Left hindlimb (tissue), 1 donor: ENCODE results near the gene ITPKB.
"Not testable (repeated sequence)": the region's sequence is repeated elsewhere in the genome, so short reads cannot be mapped to it uniquely, and the experiment has no call there.

Experiments
- DNase-seq: peaks from one replicate; pipeline ENCODE4 v3.0.0-alpha.2; 2018

ITPKB gene

GRCh38 chr1:226730071-226730470 is 9.0 kb downstream of the ITPKB start:
- DNase-seq = no peak

- DNase-seq = no peak
Observed at GRCh38 chr1:226728448-226728847, 10.6 kb downstream of the ITPKB start.

DNA sequence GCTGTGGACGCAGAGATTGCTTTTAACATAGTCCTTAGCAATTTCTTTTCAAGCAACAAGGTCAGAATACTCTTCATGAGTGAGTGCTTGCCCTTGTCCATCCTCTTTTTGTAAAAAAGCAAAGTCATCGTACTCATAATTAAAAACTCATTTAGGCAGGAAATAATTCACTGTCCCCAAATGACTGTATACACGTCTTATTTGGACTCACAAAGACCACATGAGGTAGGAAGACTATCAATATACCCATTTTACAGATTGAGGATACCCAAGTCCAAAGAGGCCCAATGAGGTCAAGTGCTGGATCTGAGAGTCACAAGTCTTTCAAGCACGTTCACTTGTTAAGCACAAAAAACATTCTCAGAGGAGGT is 13.2 kb downstream of the ITPKB start:
- DNase-seq = no peak

DNA sequence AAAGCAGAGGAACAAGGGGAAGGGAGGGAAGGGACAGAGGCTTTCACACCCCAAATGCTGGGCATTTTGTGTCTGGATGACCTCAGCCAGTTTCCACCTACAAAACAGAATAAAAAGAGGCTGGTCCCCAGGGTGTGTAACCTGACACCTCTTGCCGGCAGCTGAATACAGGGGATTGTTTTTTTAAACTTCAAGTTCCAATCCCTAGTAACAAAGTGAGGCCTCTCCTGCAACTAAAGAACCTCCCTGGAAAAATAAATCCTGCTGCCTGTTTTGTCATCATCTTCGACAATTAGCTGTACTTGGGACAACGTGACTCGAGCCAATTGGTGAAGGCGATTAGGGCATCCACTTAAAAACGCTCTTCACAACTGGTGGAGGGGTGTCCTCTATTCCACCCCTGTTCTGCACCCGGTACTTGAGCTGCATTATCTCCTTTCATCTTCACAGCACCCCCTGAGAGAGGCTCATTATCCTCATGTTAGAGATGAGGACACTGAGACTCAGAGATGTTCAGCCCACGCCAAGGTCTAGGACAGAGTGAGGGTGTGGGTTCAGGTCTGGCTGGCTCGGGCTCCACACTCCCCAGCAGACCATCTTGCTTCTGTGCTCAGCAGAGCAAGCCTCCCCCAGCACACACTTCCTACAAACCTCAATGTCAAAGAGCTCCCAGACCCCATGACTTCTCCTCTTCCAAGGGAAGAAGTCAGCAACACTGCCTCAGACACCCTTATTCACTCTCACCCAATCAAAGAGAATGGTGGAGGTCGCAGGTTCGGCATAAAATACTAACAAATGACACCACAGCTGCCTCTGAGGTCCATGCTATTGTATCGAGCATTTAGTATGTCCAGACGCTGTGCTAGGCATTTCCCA is 15.2 kb downstream of the ITPKB start:
- DNase-seq = peak; percentile 73

DNA sequence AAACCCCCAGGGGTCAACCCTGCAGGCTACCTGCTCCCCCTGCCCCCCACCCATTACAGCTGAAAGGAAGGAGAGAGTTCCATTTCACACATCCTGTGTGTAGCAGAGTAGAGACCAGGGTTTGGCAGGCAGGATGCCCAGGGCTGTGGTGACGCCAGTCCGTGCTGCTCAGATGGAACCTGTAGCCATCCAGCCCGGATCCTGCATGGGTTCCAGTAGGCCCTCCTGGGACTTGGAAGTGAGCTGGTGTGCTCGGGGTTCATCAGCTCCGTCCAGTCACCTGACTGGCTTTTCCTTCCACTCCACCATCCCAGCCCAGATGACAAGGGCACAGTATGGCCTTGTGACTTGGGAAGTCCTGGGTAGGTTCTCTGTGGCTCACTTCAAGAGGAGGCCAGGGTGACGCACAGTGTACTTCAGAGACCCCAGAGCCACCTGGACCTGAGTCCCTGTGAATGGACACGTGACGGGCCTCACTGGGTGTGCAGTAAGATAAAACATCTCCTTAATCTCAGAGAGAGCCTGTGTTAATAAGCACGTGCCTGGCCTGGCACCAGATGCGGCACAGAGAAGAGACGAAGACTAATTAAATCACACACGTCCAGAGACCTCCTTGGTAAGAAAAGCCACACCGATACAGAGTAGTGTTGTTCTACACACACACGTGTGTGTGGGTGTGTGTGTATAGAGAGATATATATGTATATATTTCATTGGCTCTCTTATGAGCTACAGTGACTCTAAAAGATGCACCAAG is 16.0 kb downstream of the ITPKB start:
- no peak for DNase-seq

DNA sequence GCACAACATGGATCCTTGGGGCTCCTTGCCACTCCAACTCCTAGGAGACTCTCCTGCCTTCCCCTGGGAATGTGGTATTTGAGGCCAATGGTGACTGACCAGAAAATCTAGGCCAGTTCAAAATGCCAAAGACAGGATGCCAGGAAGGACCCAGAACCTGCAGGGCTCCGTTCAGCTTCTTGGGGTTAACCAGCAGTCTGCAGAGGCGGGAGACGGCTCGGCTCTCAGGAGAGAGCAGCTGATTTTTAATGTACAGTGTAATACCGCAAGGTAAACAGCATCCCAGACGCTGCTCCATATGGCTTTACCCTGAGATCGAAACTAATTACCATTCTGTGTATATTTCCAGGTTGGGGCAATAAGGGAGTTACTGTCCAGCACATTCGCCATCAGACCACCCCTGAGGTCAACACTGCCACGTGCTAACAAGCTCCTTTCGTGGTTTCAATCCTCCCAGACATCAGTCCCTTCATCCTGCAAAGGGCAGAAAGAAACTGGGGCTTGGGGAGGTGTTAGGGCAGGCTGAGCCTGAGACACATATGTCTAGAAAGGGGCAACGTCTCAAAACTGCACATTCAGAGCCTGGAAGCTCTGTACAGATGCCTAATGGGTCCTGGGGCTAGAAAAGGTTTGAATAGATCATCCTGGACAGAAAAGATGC is 16.7 kb downstream of the ITPKB start:
- no peak for DNase-seq

DNA sequence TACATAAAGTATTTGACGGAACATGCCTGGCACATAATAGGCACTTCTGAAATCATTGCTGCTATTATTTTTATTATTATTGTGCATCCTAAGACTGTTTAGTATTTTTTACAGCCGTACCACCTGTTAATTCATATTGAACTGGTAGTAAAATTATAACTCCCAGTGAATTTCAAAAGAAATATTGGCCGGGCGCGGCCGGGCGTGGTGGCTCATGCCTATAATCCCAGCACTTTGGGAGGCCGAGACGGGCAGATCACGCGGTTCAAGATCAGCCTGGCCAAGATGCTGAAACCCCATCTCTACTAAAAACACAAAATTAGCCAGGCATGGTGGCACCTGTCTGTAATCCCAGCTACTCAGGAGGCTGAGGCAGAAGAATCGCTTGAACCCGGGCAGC is 18.5 kb downstream of the ITPKB start:
- not testable (repeated sequence) for DNase-seq

GRCh38 chr1:226719596-226720387 is 19.3 kb downstream of the ITPKB start:
- no peak for DNase-seq

DNA sequence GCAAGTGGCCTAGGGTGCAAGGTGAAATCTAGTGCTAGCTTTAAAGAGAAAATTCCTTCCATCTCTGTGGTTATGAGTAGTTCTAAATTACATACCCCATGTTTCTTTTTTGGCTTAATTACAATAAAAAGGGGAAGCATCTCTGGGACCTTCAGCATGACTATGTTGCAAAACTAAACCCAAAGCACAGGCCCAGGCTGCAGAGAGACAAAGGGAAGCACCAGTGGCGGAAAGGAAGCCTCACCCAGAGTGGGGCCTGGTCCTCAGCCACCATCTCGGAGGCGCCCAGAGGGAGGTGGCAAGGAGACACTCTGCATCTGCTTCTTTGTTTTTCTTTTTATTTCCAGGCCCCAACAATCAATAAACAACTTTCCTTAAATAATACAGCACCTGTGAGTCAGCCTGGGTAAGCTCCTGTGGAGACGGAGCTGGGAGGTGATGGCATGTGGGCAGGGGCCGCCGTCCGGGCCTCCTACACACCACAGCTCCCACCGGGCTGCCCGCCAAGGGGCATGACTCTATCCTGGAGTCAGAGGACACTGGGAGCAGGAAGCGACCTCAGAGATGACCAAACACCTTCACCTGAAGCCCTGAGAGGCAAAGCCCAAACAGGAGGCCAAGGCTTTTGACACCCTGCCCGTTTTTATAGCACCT is 21.7 kb downstream of the ITPKB start:
- no peak for DNase-seq

DNA sequence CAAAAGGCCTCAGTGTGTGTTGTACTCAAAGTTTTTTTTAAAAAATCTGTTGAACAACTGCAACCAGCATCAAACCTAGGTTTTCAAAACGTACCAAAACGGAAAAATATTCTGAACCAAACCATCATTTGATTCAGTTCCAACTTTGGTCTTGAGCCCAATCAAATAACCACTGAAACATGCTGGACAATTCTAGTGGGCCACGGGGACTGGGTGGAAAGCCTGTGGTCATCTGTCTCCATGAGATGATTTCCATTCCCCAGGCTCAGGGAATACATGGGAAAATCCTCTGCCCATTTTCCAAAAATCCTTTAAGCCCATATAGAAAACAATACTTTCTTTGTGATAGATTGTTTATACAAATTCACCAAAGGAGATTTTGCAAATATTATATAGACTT is 22.5 kb downstream of the ITPKB start:
- no peak for DNase-seq

GRCh38 chr1:226714148-226714547 is 24.9 kb downstream of the ITPKB start:
- DNase-seq = no peak

- no peak for DNase-seq
Observed at GRCh38 chr1:226712742-226713419, 26.2 kb downstream of the ITPKB start.

DNA sequence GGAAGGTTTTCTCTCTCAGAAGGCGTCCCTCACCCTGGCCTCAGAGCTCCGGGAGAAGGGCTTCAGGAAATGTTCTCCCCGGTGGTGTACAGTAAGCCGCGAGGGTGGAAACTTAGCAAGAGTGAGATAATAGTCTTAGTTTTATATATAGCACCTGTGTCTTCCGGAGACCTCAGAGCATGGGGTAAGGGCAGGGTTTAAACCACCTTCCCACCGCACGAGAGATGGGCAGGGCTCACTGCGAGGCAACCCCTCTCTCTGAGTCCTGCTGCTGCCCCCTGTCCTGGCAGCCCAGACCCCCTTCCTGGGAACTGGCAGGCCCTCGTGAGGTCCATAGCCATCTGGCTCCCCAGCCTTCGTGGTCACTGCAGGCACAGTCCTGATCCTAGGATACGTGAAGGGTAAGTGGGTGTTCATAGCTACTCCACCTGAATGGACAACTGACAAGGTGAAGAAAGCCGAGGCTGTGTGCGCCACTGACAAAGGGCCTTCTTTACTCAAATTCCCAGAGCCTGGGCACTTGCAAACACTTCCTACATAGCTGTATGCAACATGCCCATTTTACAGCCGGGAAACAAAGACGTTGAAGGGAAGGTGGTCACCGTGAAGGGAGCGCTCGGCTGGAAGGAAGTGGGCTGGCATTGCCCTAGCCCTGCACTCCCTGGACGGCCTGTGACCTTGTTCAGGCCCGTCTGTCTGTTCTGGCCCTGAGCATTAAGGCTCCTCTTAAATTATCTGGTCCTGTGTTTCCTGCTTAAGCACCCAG is 26.9 kb downstream of the ITPKB start:
- DNase-seq = no peak

DNA sequence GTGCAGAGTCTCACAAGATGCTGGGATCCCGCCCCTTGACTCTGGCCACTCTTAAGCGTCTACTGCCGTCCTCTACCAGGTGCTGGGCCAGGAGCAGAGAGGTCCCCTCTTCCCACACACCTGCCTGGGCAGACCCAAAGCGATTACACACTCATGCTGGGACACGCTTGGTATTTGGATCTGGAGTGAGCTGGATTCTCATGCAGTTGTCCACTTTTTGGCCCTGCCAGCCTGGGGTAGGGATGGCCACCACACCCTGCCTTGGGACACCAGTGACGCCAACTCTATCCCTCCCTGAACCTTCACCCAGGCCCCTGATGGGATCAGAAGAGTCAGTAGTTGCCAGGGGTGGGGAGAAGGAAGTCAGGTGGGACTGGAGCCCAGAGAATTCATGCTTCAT is 28.6 kb downstream of the ITPKB start:
- DNase-seq = no peak

- DNase-seq = no peak
Observed at GRCh38 chr1:226709953-226710352, 29.1 kb downstream of the ITPKB start.

DNA sequence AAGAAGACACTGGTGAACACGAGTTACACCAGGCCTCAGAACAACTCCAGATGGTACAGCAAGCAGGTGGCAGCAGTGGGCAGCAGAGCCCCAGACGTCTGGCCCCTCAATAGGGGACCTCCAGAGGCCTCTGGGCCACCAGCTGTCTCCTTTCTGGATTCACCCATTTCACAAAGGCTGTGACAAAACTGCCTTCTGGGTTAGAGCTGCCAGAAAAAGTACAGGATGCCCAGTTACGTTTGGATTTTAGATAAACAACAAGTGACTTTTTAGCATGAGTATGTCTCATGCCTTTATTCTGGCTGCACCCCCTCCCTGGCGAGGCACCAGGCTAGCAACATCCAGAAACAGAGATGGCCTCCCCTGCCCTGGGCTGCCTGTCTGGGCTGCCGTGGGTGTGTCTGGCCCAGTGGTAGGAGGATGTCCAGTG is 30.1 kb downstream of the ITPKB start:
- no peak for DNase-seq

DNA sequence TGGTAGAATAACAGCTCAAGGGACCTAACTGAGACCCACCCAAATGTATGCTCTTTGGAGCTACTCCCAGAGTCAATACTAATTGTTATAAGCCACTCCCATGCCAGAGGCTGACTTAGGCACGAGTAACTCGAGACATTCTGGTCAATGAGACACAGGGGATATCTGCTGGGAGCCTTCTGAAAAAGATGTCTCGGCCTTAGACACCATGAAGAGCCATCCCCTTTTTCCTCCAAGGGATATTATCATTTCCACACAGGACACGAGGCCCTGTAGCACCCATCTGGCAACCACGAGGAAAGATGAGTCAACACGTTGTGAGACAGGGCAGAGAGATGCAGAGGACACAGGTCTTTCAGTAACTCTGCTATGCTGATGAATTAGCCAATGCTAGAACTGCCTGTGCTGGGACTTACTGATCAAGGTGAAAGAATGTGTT is 30.7 kb downstream of the ITPKB start:
- no peak for DNase-seq

GRCh38 chr1:226706684-226707083 is 32.4 kb downstream of the ITPKB start:
- DNase-seq = no peak

- DNase-seq = no peak
Observed at GRCh38 chr1:226704169-226704937, 34.7 kb downstream of the ITPKB start.
